ENCODE results near the gene MYOM1. TPM values are rescaled to one million over a fixed set of nuclear protein-coding genes. Genes with fewer than 3 reads are reported as not detected.
A peak's percentile ranks its signal among the peaks of the same experiment; 100 is the strongest.

MYOM1 gene
- total RNA-seq, 1 donor: 0.86 TPM

DNA sequence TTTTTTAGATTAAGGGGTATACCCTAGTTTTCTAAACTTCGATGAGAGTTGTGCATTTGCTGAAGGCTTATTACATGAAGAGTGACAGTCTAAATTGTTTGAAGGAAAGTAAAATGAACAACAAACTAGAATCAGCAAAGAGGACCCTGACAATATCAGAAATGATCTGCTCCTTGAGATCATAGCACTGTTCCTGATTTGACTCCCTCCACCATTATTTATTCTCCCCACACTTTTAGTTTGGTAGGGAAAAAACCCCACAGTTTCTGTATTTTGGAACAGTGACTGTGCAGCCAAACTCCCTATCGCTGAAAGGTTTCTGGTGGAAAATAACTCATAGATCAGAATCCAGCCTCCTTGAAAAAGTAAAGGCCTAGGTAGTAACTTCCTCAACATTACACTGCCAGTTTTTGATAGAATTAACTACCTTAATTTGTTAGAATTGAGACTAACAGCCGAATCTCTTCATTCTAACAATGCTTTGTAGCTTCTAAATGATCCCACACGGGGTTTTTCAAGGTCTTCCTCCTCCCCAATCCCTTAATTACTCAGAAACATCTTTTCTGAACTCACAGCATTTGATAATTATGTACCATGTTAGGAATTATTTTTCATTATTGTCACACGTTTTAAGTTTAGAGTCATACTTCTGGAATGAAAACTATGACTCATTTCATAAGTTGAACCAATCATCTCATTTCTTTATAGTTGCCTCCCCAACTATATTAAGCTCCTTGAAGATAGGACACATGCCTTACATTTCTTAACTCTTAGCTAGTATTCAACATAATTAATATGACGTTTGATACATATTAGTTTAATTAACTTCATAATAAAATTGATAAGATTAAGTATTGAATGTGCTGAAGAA lies 30.7 kb upstream of the MYOM1 start:
- peak; percentile 72 for DNase-seq (ENCODE audit: low read depth)
- H3K4me3 ChIP-seq (ENCODE audit: low read depth, low read length): peak overlapping the region; percentile 93
- TF ChIP-seq, protein P1, sequence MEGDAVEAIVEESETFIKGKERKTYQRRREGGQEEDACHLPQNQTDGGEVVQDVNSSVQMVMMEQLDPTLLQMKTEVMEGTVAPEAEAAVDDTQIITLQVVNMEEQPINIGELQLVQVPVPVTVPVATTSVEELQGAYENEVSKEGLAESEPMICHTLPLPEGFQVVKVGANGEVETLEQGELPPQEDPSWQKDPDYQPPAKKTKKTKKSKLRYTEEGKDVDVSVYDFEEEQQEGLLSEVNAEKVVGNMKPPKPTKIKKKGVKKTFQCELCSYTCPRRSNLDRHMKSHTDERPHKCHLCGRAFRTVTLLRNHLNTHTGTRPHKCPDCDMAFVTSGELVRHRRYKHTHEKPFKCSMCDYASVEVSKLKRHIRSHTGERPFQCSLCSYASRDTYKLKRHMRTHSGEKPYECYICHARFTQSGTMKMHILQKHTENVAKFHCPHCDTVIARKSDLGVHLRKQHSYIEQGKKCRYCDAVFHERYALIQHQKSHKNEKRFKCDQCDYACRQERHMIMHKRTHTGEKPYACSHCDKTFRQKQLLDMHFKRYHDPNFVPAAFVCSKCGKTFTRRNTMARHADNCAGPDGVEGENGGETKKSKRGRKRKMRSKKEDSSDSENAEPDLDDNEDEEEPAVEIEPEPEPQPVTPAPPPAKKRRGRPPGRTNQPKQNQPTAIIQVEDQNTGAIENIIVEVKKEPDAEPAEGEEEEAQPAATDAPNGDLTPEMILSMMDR (IDR thresholded peaks at IDR 0.05; ENCODE audit: insufficient read depth, low read depth, low read length): no peak

DNA sequence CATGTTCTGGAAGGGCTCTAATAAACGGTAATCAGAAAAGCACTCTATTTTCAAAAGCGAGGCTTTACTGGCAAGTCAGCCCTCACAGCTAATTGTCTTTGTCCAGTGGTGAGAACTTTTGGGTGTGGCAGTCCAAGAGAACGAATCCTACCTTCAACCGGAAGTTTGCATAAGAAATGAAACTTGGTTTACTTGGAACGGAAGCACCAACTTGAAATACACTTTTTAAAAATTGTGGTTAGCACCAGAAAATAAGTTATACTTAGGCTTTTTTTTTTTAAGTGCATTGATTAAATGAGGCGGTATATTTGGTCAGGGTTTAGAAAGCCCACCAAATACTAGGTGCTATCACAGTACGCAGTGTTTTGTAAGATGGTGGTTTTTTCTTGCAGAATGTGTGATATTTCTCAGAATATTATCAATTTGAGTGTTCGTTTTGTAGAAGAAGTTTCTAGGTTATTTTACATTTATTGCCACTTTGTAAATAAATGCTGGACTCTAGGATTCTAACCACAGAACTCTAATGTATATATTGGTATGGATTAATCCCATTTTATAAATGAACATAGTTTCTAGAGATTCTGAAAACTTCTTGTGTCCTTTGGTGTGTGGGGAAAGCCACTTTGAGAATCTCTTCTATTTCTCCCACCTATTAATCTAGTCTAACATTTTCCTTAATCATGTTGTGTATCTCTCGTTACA lies 29.0 kb upstream of the MYOM1 start:
- peak; percentile 65 for DNase-seq (ENCODE audit: low read depth)
- TF ChIP-seq, protein P1 (IDR thresholded peaks at IDR 0.05; ENCODE audit: insufficient read depth, low read depth, low read length): no peak

DNA sequence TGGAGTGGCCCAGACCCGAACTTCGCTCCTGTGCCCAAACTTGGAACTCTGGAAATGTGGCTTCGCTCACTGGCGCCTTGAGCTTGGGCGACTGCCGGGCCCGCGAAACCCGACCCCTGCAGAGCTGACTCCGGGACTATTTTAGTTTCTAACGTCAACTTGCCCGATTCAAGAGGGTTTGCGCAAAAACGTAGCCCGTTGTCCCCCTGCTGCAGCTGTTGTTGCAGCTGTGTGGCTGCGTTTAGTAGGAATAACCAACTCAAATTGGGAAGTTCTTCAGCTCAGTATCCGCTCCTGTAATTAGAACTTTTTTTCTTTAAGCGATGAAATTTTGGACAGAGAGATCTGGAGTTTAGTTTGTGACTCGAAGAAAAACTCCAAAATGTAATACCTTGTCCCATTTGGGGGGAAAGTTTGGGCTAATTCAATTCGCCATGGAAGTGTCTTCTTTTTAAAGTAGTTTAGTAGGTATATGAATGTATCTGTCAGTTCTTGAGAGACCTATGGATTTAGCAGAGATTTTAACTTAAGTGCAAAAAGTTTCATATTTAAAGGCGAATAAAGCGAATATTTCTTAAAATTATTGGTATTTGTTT lies 28.4 kb upstream of the MYOM1 start:
- DNase-seq (ENCODE audit: low read depth): peak; percentile 72
- TF ChIP-seq, protein P1 (IDR thresholded peaks at IDR 0.05; ENCODE audit: insufficient read depth, low read depth, low read length): no peak

More for the DNA sequence above, 29.0 kb upstream of the MYOM1 start:
- peak overlapping the region; percentile 93 for H3K4me3 ChIP-seq (ENCODE audit: low read depth, low read length)

DNA sequence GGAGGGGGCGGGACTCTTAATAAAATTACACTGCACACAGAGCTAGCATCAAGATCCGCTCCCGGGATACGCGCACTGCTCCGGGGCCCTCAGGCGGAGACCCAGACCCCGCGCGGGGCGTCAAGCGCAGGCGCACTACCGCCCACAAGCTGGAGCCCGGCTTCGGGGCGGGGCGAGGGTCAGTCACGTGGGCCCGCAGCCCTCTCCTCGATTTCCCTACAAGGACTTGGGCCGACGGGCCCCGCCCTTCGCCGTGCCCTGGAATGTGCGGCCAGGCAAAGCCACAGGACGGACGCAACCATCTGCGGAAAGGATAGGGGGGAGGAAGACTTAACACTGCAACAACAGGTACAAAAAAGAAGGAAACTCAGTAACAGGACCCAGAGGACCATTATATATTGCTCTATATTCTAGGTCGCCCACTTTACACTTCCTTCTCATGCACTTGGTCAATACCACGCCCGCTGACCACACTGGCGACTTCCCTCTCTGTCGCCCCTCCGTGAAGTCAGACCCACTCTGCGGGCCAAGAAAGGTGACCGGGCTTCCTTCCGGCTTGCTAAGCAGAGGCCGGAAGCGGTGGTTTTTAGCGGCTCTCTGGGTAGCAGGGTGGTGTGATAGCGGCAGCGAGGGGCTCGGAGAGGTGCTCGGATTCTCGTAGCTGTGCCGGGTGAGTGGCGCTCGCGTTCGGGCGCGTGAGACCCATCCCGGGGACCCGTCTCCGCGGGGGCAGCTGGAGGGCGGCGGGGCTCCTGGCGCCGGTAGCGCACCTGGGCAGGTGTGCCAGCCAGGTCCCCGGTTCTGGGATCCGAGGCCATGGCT lies 27.7 kb upstream of the MYOM1 start, which contains the start of gene MYL12A:
MYL12A (plus strand) TSS at position 562 of the 822 bp plus-strand sequence. CDS start 5,447 bp downstream, outside the sequence.
- peak within 1 kb of the TSS; percentile 93 for H3K4me3 ChIP-seq (ENCODE audit: low read depth, low read length)
- peak; percentile 99 for DNase-seq (ENCODE audit: low read depth)
- TF ChIP-seq, protein P1 (IDR thresholded peaks at IDR 0.05; ENCODE audit: insufficient read depth, low read depth, low read length): no peak

More for the DNA sequence above, 28.4 kb upstream of the MYOM1 start:
- H3K4me3 ChIP-seq (ENCODE audit: low read depth, low read length): peak overlapping the region; percentile 93

DNA sequence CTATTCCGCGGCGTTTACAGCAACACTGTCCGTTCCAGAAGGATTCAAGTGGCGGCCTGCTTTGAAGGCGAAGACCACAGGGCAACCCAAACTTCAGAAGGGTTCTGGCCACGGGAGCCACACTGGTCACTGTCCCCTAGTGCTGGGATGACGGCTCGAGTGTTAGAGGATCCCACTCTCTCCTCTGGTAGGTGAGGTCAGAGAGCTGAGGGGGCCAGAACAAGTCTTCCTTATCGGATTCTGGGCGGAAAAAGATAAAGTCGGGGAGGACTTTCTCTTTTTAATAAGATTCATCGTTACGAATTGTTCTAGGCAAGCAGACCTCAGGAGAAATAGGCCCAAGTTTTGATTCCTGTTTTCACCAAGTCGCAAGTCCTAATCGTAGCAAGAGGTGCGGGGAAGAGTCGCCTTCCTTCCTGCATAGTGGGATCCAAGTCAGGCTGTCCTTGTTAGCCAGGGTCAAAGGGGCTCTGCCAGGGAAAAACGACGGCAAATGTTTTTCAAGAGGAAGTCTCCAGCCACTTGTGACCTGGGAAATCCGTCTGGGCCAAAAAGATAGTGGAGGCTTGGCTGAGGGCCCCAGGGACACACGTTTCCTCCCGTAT lies 27.0 kb upstream of the MYOM1 start:
- peak overlapping the region; percentile 93 for H3K4me3 ChIP-seq (ENCODE audit: low read depth, low read length)
- no peak for DNase-seq (ENCODE audit: low read depth)
- TF ChIP-seq, protein P1 (IDR thresholded peaks at IDR 0.05; ENCODE audit: insufficient read depth, low read depth, low read length): no peak

Data from fibroblast of villous mesenchyme (primary cell).